HFFc6 (cell line): ENCODE data around the gene RAB7A. TPM values are rescaled to one million over a fixed set of nuclear protein-coding genes. Genes with fewer than 3 reads are reported as not detected.
"Not testable (repeated sequence)": the region's sequence is repeated elsewhere in the genome, so short reads cannot be mapped to it uniquely, and the experiment has no call there.

Experiments
- DNase-seq: peaks from one replicate; pipeline ENCODE4 v3.0.0-alpha.2; 2018
- H3K27ac Mint-ChIP-seq: 2 replicates; pipeline ENCODE4 v1.8.0; 2020; ENCODE audit warnings: mild to moderate bottlenecking, mixed read lengths
- H3K27me3 Mint-ChIP-seq: 2 replicates; pipeline ENCODE4 v1.8.0; 2021; ENCODE audit warnings: mild to moderate bottlenecking, moderate library complexity, mixed read lengths; ENCODE audit not compliant: insufficient read depth
- H3K36me3 Mint-ChIP-seq: 2 replicates; pipeline ENCODE4 v1.8.0; 2021; ENCODE audit warnings: low read depth, mixed read lengths
- H3K4me1 Mint-ChIP-seq: 2 replicates; pipeline ENCODE4 v1.8.0; 2020; ENCODE audit warnings: low read depth, mixed read lengths
- H3K4me3 Mint-ChIP-seq: 2 replicates; pipeline ENCODE4 v1.8.0; 2020; ENCODE audit warnings: mild to moderate bottlenecking, moderate library complexity, mixed read lengths
- H3K9me3 Mint-ChIP-seq: 2 replicates; pipeline ENCODE4 v1.8.0; 2020; ENCODE audit warnings: mild to moderate bottlenecking, mixed read lengths
- total RNA-seq, 6 experiments: library from RNA; stranded (reverse); fragmentation: NEBNext Ultra II Directional; extraction: Animal tissue kit (Norgen Biotek cat#: 25700); gene quantifications; 2 replicates in 1 of 6; 3 replicates in 5 of 6; pipeline ENCODE4 v1.2.3, GENCODE V29; 2021
- TF ChIP-seq, protein P1 (sequence below): fragments of 200-600 bp; sonication (generic); IDR thresholded peaks from 2 replicates; pipeline ENCODE4 v1.5.0; 2021; ENCODE audit warnings: antibody characterized with exemption, mild to moderate bottlenecking

RAB7A gene
- total RNA-seq, 6 experiments from 2014 or later, result 311 to 355 (median 323) TPM

- Mint-ChIP-seq H3K27ac (peak overlapping the region; percentile 94), H3K9me3 (no peaks in the 10 kb centered on the region), H3K4me3 (peak overlapping the region; percentile 99), H3K36me3 (peaks cover 12% of the 10 kb centered on the region), H3K27me3 (0 out of 2 replicates have a peak, but pooled peaks cover under 1% of the 10 kb centered on the region), H3K4me1 (peaks cover 69% of the 10 kb centered on the region)
- no peak for DNase-seq
- TF ChIP-seq, protein P1, sequence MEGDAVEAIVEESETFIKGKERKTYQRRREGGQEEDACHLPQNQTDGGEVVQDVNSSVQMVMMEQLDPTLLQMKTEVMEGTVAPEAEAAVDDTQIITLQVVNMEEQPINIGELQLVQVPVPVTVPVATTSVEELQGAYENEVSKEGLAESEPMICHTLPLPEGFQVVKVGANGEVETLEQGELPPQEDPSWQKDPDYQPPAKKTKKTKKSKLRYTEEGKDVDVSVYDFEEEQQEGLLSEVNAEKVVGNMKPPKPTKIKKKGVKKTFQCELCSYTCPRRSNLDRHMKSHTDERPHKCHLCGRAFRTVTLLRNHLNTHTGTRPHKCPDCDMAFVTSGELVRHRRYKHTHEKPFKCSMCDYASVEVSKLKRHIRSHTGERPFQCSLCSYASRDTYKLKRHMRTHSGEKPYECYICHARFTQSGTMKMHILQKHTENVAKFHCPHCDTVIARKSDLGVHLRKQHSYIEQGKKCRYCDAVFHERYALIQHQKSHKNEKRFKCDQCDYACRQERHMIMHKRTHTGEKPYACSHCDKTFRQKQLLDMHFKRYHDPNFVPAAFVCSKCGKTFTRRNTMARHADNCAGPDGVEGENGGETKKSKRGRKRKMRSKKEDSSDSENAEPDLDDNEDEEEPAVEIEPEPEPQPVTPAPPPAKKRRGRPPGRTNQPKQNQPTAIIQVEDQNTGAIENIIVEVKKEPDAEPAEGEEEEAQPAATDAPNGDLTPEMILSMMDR, result no peak
These were observed 1.1 kb downstream of the RAB7A start for GRCh38 chr3:128727059-128727458.

- no peaks in the 10 kb centered on the region for H3K27me3 Mint-ChIP-seq
- peak overlapping the region; percentile 94 for H3K27ac Mint-ChIP-seq
- TF ChIP-seq, protein P1, result no peak
- H3K9me3 Mint-ChIP-seq, result no peaks in the 10 kb centered on the region
- H3K4me3 Mint-ChIP-seq, result peak overlapping the region; percentile 99
- peaks cover 71% of the 10 kb centered on the region for H3K4me1 Mint-ChIP-seq
- H3K36me3 Mint-ChIP-seq, result peaks cover 15% of the 10 kb centered on the region
- no peak for DNase-seq
These were observed 1.5 kb downstream of the RAB7A start for GRCh38 chr3:128727485-128727884.

- DNase-seq, result peak; percentile 4
- H3K27ac Mint-ChIP-seq, result peak overlapping the region; percentile 94
- H3K27me3 Mint-ChIP-seq, result no peaks in the 10 kb centered on the region
- TF ChIP-seq, protein P1, result no peak
- H3K9me3 Mint-ChIP-seq, result no peaks in the 10 kb centered on the region
- peak overlapping the region; percentile 99 for H3K4me3 Mint-ChIP-seq
- H3K4me1 Mint-ChIP-seq, result peaks cover 76% of the 10 kb centered on the region
- peaks cover 20% of the 10 kb centered on the region for H3K36me3 Mint-ChIP-seq
These were observed 2.0 kb downstream of the RAB7A start for GRCh38 chr3:128727996-128728395.

- H3K9me3 Mint-ChIP-seq, DNase-seq, H3K27me3 Mint-ChIP-seq: not testable (repeated sequence)
- Mint-ChIP-seq H3K36me3 (peaks cover 25% of the 10 kb centered on the region), H3K4me3 (peak overlapping the region; percentile 99), H3K4me1 (peaks cover 82% of the 10 kb centered on the region), H3K27ac (peak overlapping the region; percentile 20; the same call in 1 of the 2 replicates)
These were observed 2.5 kb downstream of the RAB7A start for GRCh38 chr3:128728521-128728920.

- Mint-ChIP-seq H3K4me1 (peaks cover 82% of the 10 kb centered on the region), H3K27me3 (no peaks in the 10 kb centered on the region), H3K9me3 (no peaks in the 10 kb centered on the region), H3K36me3 (peaks cover 38% of the 10 kb centered on the region), H3K4me3 (peak overlapping the region; percentile 99; the same call in 1 of the 2 replicates), H3K27ac (peak overlapping the region; percentile 27; the same call in 1 of the 2 replicates)
- TF ChIP-seq, protein P1, result no peak
- DNase-seq, result no peak
These were observed 4.5 kb downstream of the RAB7A start for GRCh38 chr3:128730471-128730870.

GRCh38 chr3:128734523-128735189, 8.7 kb downstream of the RAB7A start:
- no peaks in the 10 kb centered on the region for H3K9me3 Mint-ChIP-seq
- peaks cover 62% of the 10 kb centered on the region for H3K4me1 Mint-ChIP-seq
- TF ChIP-seq, protein P1, result no peak
- peak overlapping the region; percentile 58; the same call in 1 of the 2 replicates for H3K27ac Mint-ChIP-seq
- H3K4me3 Mint-ChIP-seq, result no peak overlapping the region
- peaks cover 41% of the 10 kb centered on the region for H3K36me3 Mint-ChIP-seq
- DNase-seq, result no peak
- H3K27me3 Mint-ChIP-seq, result peaks cover 2% of the 10 kb centered on the region; the same call in 1 of the 2 replicates
